ENCODE measurements around the gene MED13L.

The MED13L gene

DNA sequence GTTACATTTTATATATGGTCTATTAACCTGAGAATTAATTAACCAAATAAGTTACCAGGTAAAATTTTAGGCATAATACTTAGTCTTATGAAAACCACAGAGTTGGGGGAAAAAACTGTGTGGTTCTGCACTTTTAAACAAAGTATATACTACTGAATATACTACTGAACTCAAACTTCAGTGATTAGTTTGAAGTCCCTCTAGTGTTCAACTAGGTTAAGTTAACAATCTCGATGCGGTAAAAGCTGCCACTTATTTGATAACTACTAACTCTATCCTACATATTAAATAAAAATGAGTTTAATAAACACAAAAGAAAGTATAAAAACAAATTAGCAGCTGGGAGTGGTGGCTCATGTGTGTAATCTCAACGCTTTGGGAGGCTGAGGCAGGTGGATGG is 56.7 kb downstream of the MED13L start:
- TF ChIP-seq, protein P1, sequence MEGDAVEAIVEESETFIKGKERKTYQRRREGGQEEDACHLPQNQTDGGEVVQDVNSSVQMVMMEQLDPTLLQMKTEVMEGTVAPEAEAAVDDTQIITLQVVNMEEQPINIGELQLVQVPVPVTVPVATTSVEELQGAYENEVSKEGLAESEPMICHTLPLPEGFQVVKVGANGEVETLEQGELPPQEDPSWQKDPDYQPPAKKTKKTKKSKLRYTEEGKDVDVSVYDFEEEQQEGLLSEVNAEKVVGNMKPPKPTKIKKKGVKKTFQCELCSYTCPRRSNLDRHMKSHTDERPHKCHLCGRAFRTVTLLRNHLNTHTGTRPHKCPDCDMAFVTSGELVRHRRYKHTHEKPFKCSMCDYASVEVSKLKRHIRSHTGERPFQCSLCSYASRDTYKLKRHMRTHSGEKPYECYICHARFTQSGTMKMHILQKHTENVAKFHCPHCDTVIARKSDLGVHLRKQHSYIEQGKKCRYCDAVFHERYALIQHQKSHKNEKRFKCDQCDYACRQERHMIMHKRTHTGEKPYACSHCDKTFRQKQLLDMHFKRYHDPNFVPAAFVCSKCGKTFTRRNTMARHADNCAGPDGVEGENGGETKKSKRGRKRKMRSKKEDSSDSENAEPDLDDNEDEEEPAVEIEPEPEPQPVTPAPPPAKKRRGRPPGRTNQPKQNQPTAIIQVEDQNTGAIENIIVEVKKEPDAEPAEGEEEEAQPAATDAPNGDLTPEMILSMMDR (IDR thresholded peaks at IDR 0.05; ENCODE audit: insufficient read depth, missing control alignments): no peak
- DNase-seq (ENCODE audit: insufficient read length, low spot score) (no peak), FAIRE-seq (no peak)

DNA sequence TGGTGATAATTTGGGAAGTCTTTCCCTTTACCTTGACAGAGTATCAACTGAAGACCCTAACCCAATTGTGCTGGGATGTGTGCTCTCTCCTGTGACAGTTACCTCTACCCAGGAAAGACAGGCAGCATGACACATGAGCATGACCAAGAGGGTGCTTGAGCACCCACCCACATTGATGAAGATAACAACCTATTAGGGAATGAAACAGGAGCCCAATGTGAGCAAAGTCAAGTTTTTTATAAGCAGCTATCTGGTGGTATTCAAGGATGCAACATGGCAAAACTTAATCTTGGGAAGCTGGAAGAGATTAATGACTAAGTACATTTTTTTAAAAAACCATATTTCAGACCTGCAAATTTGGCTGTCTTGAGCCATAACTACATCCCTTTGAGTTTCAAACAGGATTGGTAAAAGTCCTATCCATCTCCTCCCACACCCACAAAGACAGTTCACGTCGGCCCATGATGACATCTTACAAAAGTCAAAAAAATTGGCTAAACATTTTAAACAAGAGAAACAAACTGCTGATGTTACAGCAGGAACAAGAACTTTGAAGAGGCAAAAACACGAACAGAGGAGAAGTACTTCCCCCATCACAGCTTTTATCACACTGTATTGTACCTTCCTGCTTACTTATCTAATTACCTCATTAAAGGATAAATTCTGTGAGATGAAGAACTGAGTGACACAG is 60.3 kb downstream of the MED13L start:
- TF ChIP-seq, protein P1 (IDR thresholded peaks at IDR 0.05; ENCODE audit: insufficient read depth, missing control alignments): no peak
- no peak for FAIRE-seq

DNA sequence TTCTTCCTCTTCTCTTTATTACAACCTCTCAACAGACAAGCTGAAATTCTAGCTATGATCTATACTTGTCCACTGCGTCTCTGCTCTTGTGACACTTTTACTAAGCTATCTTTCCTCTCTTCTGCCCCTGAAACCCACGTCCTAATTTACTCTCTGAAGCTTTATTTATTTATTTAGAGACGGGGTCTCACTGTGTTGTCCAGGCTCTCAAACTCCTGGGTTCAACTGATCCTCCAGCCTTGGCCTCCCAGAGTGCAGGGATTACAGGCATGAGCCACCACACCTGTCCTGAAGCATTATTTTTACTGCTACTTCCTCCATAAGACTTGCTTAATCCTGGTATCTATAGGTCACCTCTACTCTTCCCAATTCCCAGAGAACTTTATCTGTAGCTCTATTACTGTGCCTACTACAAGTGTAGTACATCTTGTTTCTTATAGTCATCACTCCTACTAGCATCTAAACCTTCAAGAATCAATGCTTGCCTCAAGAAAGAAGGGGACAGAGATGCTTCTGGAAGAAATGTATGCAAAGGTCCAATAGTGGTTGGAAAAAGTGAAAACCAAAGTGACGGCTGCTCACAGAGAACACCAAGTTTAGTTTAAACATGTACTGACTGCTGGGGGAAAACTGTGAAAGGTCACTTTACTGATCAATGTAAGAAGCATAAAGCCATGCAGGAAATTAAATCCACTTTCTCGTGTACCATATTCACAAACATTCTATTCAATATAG is 61.3 kb downstream of the MED13L start:
- TF ChIP-seq, protein P1 (IDR thresholded peaks at IDR 0.05; ENCODE audit: insufficient read depth, missing control alignments): no peak
- DNase-seq (ENCODE audit: insufficient read length, low spot score) (no peak), FAIRE-seq (no peak)

More for the DNA sequence above, 60.3 kb downstream of the MED13L start:
- no peak for DNase-seq (ENCODE audit: insufficient read length, low spot score)

DNA sequence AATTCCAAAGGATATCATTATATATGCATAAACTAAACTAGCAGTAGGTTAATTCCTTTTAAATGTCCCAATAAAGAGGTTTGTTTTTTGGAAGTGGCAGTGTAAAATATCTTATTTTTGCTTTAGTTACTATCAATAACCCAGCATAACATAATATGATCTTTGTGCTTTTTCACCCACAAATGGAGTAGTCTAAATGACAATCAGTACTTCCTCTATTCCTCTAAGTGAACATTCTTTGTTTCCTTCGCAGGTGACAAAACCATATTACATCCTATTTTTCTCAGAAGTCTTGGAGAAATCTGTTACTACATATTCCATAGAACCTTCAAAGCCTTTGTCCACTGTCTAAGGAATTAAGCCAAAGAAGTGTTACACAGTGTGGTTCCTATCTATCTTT is 62.5 kb downstream of the MED13L start:
- no peak for FAIRE-seq
- TF ChIP-seq, protein P1 (IDR thresholded peaks at IDR 0.05; ENCODE audit: insufficient read depth, missing control alignments): no peak
- DNase-seq (ENCODE audit: insufficient read length, low spot score): no peak

DNA sequence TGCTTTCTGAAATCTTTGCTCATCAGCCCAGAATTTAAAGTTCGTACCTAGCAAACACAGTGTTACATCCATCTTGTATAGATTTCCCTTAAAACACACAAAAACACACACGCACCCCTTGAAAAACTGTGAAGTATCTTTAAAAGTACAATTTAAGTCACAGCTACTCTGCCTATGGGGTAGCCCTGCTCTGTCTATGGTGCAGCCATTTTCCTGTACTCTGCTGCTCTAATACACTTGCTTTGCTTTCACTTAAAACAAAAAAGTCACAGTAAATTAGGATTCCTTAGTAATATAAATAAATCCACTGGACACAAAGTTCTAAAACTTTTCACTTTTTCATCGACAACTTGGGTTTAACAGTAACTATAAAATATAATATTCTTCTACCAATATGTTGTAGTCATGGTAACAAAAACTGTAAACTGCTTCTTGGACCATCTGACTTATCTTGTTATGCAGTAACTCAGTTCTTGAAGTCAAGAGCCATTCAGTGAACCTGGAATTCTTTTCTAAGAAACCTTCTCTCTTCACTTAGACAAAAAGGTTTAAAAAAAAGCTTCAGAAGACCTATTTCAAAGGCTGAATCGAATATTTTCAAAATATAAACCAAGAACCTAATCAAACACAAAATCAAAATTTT is 63.5 kb downstream of the MED13L start:
- no peak for DNase-seq (ENCODE audit: insufficient read length, low spot score)
- no peak for FAIRE-seq

DNA sequence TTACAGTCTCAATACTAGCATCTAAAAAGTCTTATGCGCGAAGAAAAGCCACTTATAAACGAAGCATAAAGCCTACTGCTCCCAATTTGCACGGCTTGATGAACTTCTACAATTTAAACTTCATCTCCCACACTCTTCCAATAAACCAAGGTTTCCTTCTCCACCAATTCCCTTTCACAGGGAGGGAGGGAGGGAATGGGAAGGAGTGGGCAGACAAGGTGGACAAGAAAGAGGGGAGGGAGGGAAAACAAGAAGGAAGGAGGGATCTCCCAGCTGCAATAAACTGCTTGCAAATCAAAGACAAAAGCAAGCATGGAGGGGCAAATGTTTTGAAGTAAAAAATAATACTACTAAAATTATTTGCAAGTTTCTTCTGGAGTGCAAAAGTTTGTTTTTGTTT is 64.5 kb downstream of the MED13L start:
- FAIRE-seq: no peak
- no peak for DNase-seq (ENCODE audit: insufficient read length, low spot score)
- TF ChIP-seq, protein P1 (IDR thresholded peaks at IDR 0.05; ENCODE audit: insufficient read depth, missing control alignments): no peak

More for the DNA sequence above, 63.5 kb downstream of the MED13L start:
- TF ChIP-seq, protein P1 (IDR thresholded peaks at IDR 0.05; ENCODE audit: insufficient read depth, missing control alignments): no peak
